SK-N-SH treated with all-trans-retinoic acid at 6 μM for 48 hours (cell line): ENCODE measurements around the gene R3HDM4.

Source experiments
- BACH2 ChIP-seq: fragments of 250-450 bp; sonication (Bioruptor Pico); IDR thresholded peaks from 2 replicates; pipeline ENCODE4 v1.9.0; 2021; ENCODE audit warnings: mild to moderate bottlenecking, borderline replicate concordance
- ISL1 ChIP-seq: fragments of 250-450 bp; sonication (Bioruptor Pico); IDR thresholded peaks from 2 replicates; pipeline ENCODE4 v2.1.2; 2022; ENCODE audit warnings: mild to moderate bottlenecking, moderate library complexity
- RARB ChIP-seq: fragments of 250-450 bp; sonication (Bioruptor Pico); IDR thresholded peaks from 2 replicates; pipeline ENCODE4 v1.8.0; 2021; ENCODE audit warnings: mild to moderate bottlenecking, moderate library complexity
- SNAI2 ChIP-seq: fragments of 250-450 bp; sonication (Bioruptor Pico); IDR thresholded peaks from 2 replicates; pipeline ENCODE4 v1.5.0; 2020; ENCODE audit warnings: mild to moderate bottlenecking, moderate library complexity
- TCF4 ChIP-seq: fragments of 250-450 bp; sonication (Bioruptor Pico); IDR thresholded peaks from 2 replicates; pipeline ENCODE4 v1.8.0; 2021; ENCODE audit warnings: mild to moderate bottlenecking, moderate library complexity, borderline replicate concordance
- ZFP30 ChIP-seq: fragments of 450-650 bp; formaldehyde crosslinking; IDR thresholded peaks from 2 replicates; pipeline ENCODE4 v1.5.0; 2022; ENCODE audit warnings: mild to moderate bottlenecking, moderate library complexity
- TF ChIP-seq, protein P1 (sequence below): fragments of 250-450 bp; sonication (Bioruptor Pico); IDR thresholded peaks from 2 replicates; pipeline ENCODE4 v1.8.0; 2020; ENCODE audit warnings: mild to moderate bottlenecking, moderate library complexity, borderline replicate concordance
- TF ChIP-seq, protein P2 (sequence below): fragments of 250-450 bp; sonication (Bioruptor Pico); IDR thresholded peaks from 2 replicates; pipeline ENCODE4 v1.5.1; 2020; ENCODE audit warnings: low read depth, mild to moderate bottlenecking, moderate library complexity

DNA sequence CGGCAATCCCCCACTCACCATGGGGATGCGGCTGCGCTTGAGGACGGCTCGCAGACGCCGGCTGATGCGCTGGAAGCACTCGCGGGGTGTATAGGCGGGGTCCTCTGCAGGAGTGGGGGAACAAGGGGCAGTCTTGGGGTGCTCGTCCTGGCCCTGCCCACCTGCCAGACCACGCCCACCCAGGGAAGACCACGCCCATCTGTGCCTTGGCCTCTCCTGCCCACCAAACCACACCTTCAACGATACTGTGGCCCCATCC, 13.0 kb downstream of the R3HDM4 start:
- TF ChIP-seq TCF4 (no peak), BACH2 (CRISPR knock-in tag) (no peak), ISL1 (CRISPR knock-in tag) (no peak), ZFP30 (CRISPR knock-in tag) (no peak), SNAI2 (CRISPR knock-in tag) (no peak), RARB (CRISPR knock-in tag) (no peak)
- TF ChIP-seq, protein P1, sequence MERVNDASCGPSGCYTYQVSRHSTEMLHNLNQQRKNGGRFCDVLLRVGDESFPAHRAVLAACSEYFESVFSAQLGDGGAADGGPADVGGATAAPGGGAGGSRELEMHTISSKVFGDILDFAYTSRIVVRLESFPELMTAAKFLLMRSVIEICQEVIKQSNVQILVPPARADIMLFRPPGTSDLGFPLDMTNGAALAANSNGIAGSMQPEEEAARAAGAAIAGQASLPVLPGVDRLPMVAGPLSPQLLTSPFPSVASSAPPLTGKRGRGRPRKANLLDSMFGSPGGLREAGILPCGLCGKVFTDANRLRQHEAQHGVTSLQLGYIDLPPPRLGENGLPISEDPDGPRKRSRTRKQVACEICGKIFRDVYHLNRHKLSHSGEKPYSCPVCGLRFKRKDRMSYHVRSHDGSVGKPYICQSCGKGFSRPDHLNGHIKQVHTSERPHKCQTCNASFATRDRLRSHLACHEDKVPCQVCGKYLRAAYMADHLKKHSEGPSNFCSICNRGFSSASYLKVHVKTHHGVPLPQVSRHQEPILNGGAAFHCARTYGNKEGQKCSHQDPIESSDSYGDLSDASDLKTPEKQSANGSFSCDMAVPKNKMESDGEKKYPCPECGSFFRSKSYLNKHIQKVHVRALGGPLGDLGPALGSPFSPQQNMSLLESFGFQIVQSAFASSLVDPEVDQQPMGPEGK (CRISPR knock-in tag) = no peak
- TF ChIP-seq, protein P2, sequence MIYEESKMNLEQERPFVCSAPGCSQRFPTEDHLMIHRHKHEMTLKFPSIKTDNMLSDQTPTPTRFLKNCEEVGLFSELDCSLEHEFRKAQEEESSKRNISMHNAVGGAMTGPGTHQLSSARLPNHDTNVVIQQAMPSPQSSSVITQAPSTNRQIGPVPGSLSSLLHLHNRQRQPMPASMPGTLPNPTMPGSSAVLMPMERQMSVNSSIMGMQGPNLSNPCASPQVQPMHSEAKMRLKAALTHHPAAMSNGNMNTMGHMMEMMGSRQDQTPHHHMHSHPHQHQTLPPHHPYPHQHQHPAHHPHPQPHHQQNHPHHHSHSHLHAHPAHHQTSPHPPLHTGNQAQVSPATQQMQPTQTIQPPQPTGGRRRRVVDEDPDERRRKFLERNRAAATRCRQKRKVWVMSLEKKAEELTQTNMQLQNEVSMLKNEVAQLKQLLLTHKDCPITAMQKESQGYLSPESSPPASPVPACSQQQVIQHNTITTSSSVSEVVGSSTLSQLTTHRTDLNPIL (CRISPR knock-in tag) = no peak
